ENCODE measurements around the gene IRS2. TPM values are rescaled to one million over a fixed set of nuclear protein-coding genes. Genes with fewer than 3 reads are reported as not detected.

The IRS2 gene
- total RNA-seq, 2 experiments from 2014 or later: 1.4 to 1.5 TPM

GRCh38 chr13:109750221-109750775, 36.1 kb downstream of the IRS2 start:
- ChIA-PET CTCF (interaction anchor here (0.6 kb wide), 1 partner anchor 103 kb away, joined by 3 read pairs; no protein-coding TSS in a partner anchor), POLR2A (no interaction called here)
- Mint-ChIP-seq H3K27me3 (no peaks in the 10 kb centered on the region), H3K27ac (no peak overlapping the region), H3K4me1 (no peaks in the 10 kb centered on the region), H3K9me3 (ENCODE audit: low read depth) (no peaks in the 10 kb centered on the region), H3K36me3 (ENCODE audit: low read depth) (peaks cover 11% of the 10 kb centered on the region), H3K4me3 (no peak overlapping the region)
- DNase-seq (no peak), ATAC-seq (no peak)
- intact Hi-C loops (cut with DNase I, micrococcal nuclease): no loop called here

- intact Hi-C loops (cut with DNase I, micrococcal nuclease): no loop called here
- no peak for ATAC-seq
- POLR2A ChIA-PET: no interaction called here
- Mint-ChIP-seq H3K27me3 (no peaks in the 10 kb centered on the region), H3K4me3 (no peak overlapping the region), H3K36me3 (ENCODE audit: low read depth) (peaks cover 8% of the 10 kb centered on the region), H3K9me3 (ENCODE audit: low read depth) (no peaks in the 10 kb centered on the region), H3K4me1 (no peaks in the 10 kb centered on the region), H3K27ac (no peak overlapping the region)
- CTCF ChIA-PET: interaction anchor here (0.8 kb wide), 2 partner anchors 12 to 120 kb away, joined by 4 read pairs; no protein-coding TSS in a partner anchor
- no peak for DNase-seq
These were observed 37.0 kb downstream of the IRS2 start for GRCh38 chr13:109749365-109749764.

GRCh38 chr13:109748677-109749076, 37.7 kb downstream of the IRS2 start:
- POLR2A ChIA-PET: no interaction called here
- no peaks in the 10 kb centered on the region for H3K27me3 Mint-ChIP-seq
- H3K27ac Mint-ChIP-seq: no peak overlapping the region
- intact Hi-C loops (cut with DNase I, micrococcal nuclease): no loop called here
- H3K36me3 Mint-ChIP-seq (ENCODE audit: low read depth): peaks cover 8% of the 10 kb centered on the region
- no peak overlapping the region for H3K4me3 Mint-ChIP-seq
- peaks cover 6% of the 10 kb centered on the region for H3K4me1 Mint-ChIP-seq
- ATAC-seq: no peak
- H3K9me3 Mint-ChIP-seq (ENCODE audit: low read depth): no peaks in the 10 kb centered on the region
- no peak for DNase-seq
- CTCF ChIA-PET: interaction anchor here (0.8 kb wide), 2 partner anchors 13 to 121 kb away, joined by 4 read pairs; no protein-coding TSS in a partner anchor

GRCh38 chr13:109747524-109747923, 38.9 kb downstream of the IRS2 start:
- POLR2A ChIA-PET: no interaction called here
- CTCF ChIA-PET: no interaction called here
- Mint-ChIP-seq H3K36me3 (ENCODE audit: low read depth) (no peaks in the 10 kb centered on the region), H3K27me3 (no peaks in the 10 kb centered on the region), H3K4me1 (peaks cover 9% of the 10 kb centered on the region), H3K4me3 (no peak overlapping the region), H3K9me3 (ENCODE audit: low read depth) (no peaks in the 10 kb centered on the region), H3K27ac (no peak overlapping the region)
- no peak for ATAC-seq
- DNase-seq: no peak
- intact Hi-C loops (cut with DNase I, micrococcal nuclease): no loop called here

- Mint-ChIP-seq H3K4me3 (no peak overlapping the region), H3K4me1 (peaks cover 9% of the 10 kb centered on the region), H3K27me3 (no peaks in the 10 kb centered on the region), H3K27ac (no peak overlapping the region), H3K36me3 (ENCODE audit: low read depth) (no peaks in the 10 kb centered on the region), H3K9me3 (ENCODE audit: low read depth) (no peaks in the 10 kb centered on the region)
- ATAC-seq (no peak), DNase-seq (no peak)
- ChIA-PET POLR2A (no interaction called here), CTCF (no interaction called here)
- intact Hi-C loops (cut with DNase I, micrococcal nuclease): no loop called here
These were observed 40.0 kb downstream of the IRS2 start for GRCh38 chr13:109746364-109746763.

GRCh38 chr13:109745702-109746101, 40.7 kb downstream of the IRS2 start:
- Mint-ChIP-seq H3K36me3 (ENCODE audit: low read depth) (no peaks in the 10 kb centered on the region), H3K27me3 (no peaks in the 10 kb centered on the region), H3K27ac (no peak overlapping the region), H3K9me3 (ENCODE audit: low read depth) (no peaks in the 10 kb centered on the region), H3K4me1 (peaks cover 9% of the 10 kb centered on the region), H3K4me3 (no peak overlapping the region)
- no peak for DNase-seq
- ChIA-PET CTCF (no interaction called here), POLR2A (no interaction called here)
- no peak for ATAC-seq
- intact Hi-C loops (cut with DNase I, micrococcal nuclease): no loop called here

GRCh38 chr13:109745060-109745459, 41.3 kb downstream of the IRS2 start:
- Mint-ChIP-seq H3K36me3 (ENCODE audit: low read depth) (no peaks in the 10 kb centered on the region), H3K27ac (no peak overlapping the region), H3K4me3 (no peak overlapping the region), H3K4me1 (peaks cover 9% of the 10 kb centered on the region), H3K9me3 (ENCODE audit: low read depth) (no peaks in the 10 kb centered on the region), H3K27me3 (no peaks in the 10 kb centered on the region)
- ChIA-PET CTCF (interaction anchor here (0.8 kb wide), 1 partner anchor 49 kb away, joined by 3 read pairs; no protein-coding TSS in a partner anchor), POLR2A (no interaction called here)
- ATAC-seq (no peak), DNase-seq (no peak)
- intact Hi-C loops (cut with DNase I, micrococcal nuclease): no loop called here

- Mint-ChIP-seq H3K4me1 (peaks cover 9% of the 10 kb centered on the region), H3K4me3 (no peak overlapping the region), H3K9me3 (ENCODE audit: low read depth) (no peaks in the 10 kb centered on the region), H3K36me3 (ENCODE audit: low read depth) (no peaks in the 10 kb centered on the region), H3K27ac (no peak overlapping the region), H3K27me3 (no peaks in the 10 kb centered on the region)
- DNase-seq: no peak
- no peak for ATAC-seq
- CTCF ChIA-PET: interaction anchor here (0.5 to 1.0 kb wide), 3 partner anchors 40 to 48 kb away, joined by 3 to 4 read pairs (median 3); no protein-coding TSS in a partner anchor
- intact Hi-C loops (cut with DNase I, micrococcal nuclease): no loop called here
- POLR2A ChIA-PET: no interaction called here
These were observed 41.8 kb downstream of the IRS2 start for GRCh38 chr13:109744512-109745051.

GRCh38 chr13:109743706-109744453, 42.5 kb downstream of the IRS2 start:
- no peaks in the 10 kb centered on the region for H3K9me3 Mint-ChIP-seq (ENCODE audit: low read depth)
- H3K36me3 Mint-ChIP-seq (ENCODE audit: low read depth): no peaks in the 10 kb centered on the region
- CTCF ChIA-PET: interaction anchor here (0.9 to 1.0 kb wide), 2 partner anchors 25 to 41 kb away, joined by 4 to 5 read pairs; no protein-coding TSS in a partner anchor
- intact Hi-C loops (cut with DNase I, micrococcal nuclease): no loop called here
- ATAC-seq: peak; percentile 87
- H3K27me3 Mint-ChIP-seq: no peaks in the 10 kb centered on the region
- peak; percentile 48 for DNase-seq
- POLR2A ChIA-PET: interaction anchor here (0.5 to 0.7 kb wide), 4 partner anchors 9 to 971 kb away, joined by 3 to 4 read pairs (median 3); no protein-coding TSS in a partner anchor
- no peak overlapping the region for H3K27ac Mint-ChIP-seq
- no peak overlapping the region for H3K4me3 Mint-ChIP-seq
- H3K4me1 Mint-ChIP-seq: peaks cover 9% of the 10 kb centered on the region

GRCh38 chr13:109741966-109742365, 44.4 kb downstream of the IRS2 start:
- intact Hi-C loops (cut with DNase I, micrococcal nuclease): no loop called here
- no peaks in the 10 kb centered on the region for H3K27me3 Mint-ChIP-seq
- peaks cover 9% of the 10 kb centered on the region for H3K4me1 Mint-ChIP-seq
- no peaks in the 10 kb centered on the region for H3K9me3 Mint-ChIP-seq (ENCODE audit: low read depth)
- H3K4me3 Mint-ChIP-seq: no peak overlapping the region
- ChIA-PET CTCF (interaction anchor here (0.5 kb wide), 1 partner anchor 105 kb away, joined by 3 read pairs; no protein-coding TSS in a partner anchor), POLR2A (no interaction called here)
- H3K27ac Mint-ChIP-seq: no peak overlapping the region
- no peak for ATAC-seq
- no peaks in the 10 kb centered on the region for H3K36me3 Mint-ChIP-seq (ENCODE audit: low read depth)
- no peak for DNase-seq

- no peaks in the 10 kb centered on the region for H3K36me3 Mint-ChIP-seq (ENCODE audit: low read depth)
- CTCF ChIA-PET: no interaction called here
- no peak for DNase-seq
- intact Hi-C loops (cut with DNase I, micrococcal nuclease): no loop called here
- H3K4me3 Mint-ChIP-seq: no peak overlapping the region
- no peaks in the 10 kb centered on the region for H3K27me3 Mint-ChIP-seq
- POLR2A ChIA-PET: no interaction called here
- H3K9me3 Mint-ChIP-seq (ENCODE audit: low read depth): no peaks in the 10 kb centered on the region
- H3K4me1 Mint-ChIP-seq: peaks cover 9% of the 10 kb centered on the region
- ATAC-seq: no peak
- H3K27ac Mint-ChIP-seq: no peak overlapping the region
These were observed 45.7 kb downstream of the IRS2 start for GRCh38 chr13:109740721-109741120.

GRCh38 chr13:109740121-109740520, 46.3 kb downstream of the IRS2 start:
- Mint-ChIP-seq H3K36me3 (ENCODE audit: low read depth) (no peaks in the 10 kb centered on the region), H3K4me3 (no peak overlapping the region), H3K27ac (no peak overlapping the region), H3K27me3 (no peaks in the 10 kb centered on the region), H3K4me1 (peaks cover 9% of the 10 kb centered on the region), H3K9me3 (ENCODE audit: low read depth) (no peaks in the 10 kb centered on the region)
- ChIA-PET POLR2A (no interaction called here), CTCF (no interaction called here)
- intact Hi-C loops (cut with DNase I, micrococcal nuclease): no loop called here
- no peak for DNase-seq
- ATAC-seq: no peak
